H9 (cell line): Measurements from ENCODE around the gene SLC25A25. TPM values are rescaled to one million over a fixed set of nuclear protein-coding genes. Genes with fewer than 3 reads are reported as not detected.

Source experiments
- DNase-seq: peaks from one replicate; pipeline ENCODE4 v3.0.0-alpha.2; 2017
- H2AFZ ChIP-seq: one replicate; pipeline ENCODE4 v1.6.1; 2013; ENCODE audit warnings: mild to moderate bottlenecking, low read length, control low read depth, moderate library complexity
- H2AK5ac ChIP-seq: 2 replicates; pipeline ENCODE4 v1.6.1; 2013; ENCODE audit warnings: low read length, control low read depth, mixed read lengths; ENCODE audit not compliant: insufficient read length
- H2BK120ac ChIP-seq: one replicate; pipeline ENCODE4 v1.6.1; 2013; ENCODE audit warnings: low read depth, mild to moderate bottlenecking, low read length, control low read depth, inconsistent platforms; ENCODE audit not compliant: poor library complexity, severe bottlenecking
- H2BK12ac ChIP-seq: 2 replicates; pipeline ENCODE4 v1.6.1; 2013; ENCODE audit warnings: low read length, control low read depth, mixed read lengths, low read depth; ENCODE audit not compliant: insufficient read length
- H2BK15ac ChIP-seq: 2 replicates; pipeline ENCODE4 v1.6.1; 2013; ENCODE audit warnings: low read depth, low read length, control low read depth
- H2BK20ac ChIP-seq: one replicate; pipeline ENCODE4 v1.6.1; 2013; ENCODE audit warnings: low read depth, mild to moderate bottlenecking, low read length, control low read depth, inconsistent platforms; ENCODE audit not compliant: poor library complexity, severe bottlenecking
- H2BK5ac ChIP-seq: 2 replicates; pipeline ENCODE4 v1.6.1; 2013; ENCODE audit warnings: low read length, control low read depth, mixed read lengths; ENCODE audit not compliant: insufficient read length
- H3K14ac ChIP-seq: 2 replicates; pipeline ENCODE4 v1.6.1; 2013; ENCODE audit warnings: low read length, control low read depth; ENCODE audit not compliant: insufficient read depth
- H3K18ac ChIP-seq: 2 replicates; pipeline ENCODE4 v1.6.1; 2013; ENCODE audit warnings: low read depth, mild to moderate bottlenecking, mixed read lengths, low read length, control low read depth; ENCODE audit not compliant: insufficient read length
- H3K23ac ChIP-seq: 2 replicates; pipeline ENCODE4 v1.6.1; 2013; ENCODE audit warnings: low read length, control low read depth, mixed read lengths, low read depth; ENCODE audit not compliant: insufficient read length
- H3K23me2 ChIP-seq: 2 replicates; pipeline ENCODE4 v1.6.1; 2013; ENCODE audit warnings: low read depth, mild to moderate bottlenecking, mixed read lengths, low read length, control low read depth; ENCODE audit not compliant: insufficient read length, poor library complexity, severe bottlenecking
- H3K27ac ChIP-seq: 2 replicates; pipeline ENCODE4 v1.5.1; 2013; ENCODE audit warnings: low read length, control low read depth, mixed read lengths, low read depth; ENCODE audit not compliant: insufficient read length
- H3K27me3 ChIP-seq: 2 replicates; pipeline ENCODE4 v1.6.1; 2013; ENCODE audit warnings: low read length, control low read depth, inconsistent platforms; ENCODE audit not compliant: insufficient read depth
- H3K4ac ChIP-seq: 2 replicates; pipeline ENCODE4 v1.6.1; 2013; ENCODE audit warnings: low read depth, mild to moderate bottlenecking, control low read depth, inconsistent platforms, low read length, moderate library complexity
- H3K4me1 ChIP-seq: 2 replicates; pipeline ENCODE4 v1.6.1; 2013; ENCODE audit warnings: low read length, control low read depth, inconsistent platforms; ENCODE audit not compliant: insufficient read depth
- H3K4me2 ChIP-seq: 2 replicates; pipeline ENCODE4 v1.6.1; 2013; ENCODE audit warnings: low read length, control low read depth, mixed read lengths; ENCODE audit not compliant: insufficient read length, insufficient read depth
- H3K56ac ChIP-seq: 2 replicates; pipeline ENCODE4 v1.6.1; 2013; ENCODE audit warnings: low read depth, mild to moderate bottlenecking, mixed read lengths, low read length, control low read depth; ENCODE audit not compliant: insufficient read length
- H3K79me1 ChIP-seq: 2 replicates; pipeline ENCODE4 v1.6.1; 2013; ENCODE audit warnings: low read depth, mild to moderate bottlenecking, moderate library complexity, low read length, control low read depth, inconsistent platforms; ENCODE audit not compliant: insufficient read depth, poor library complexity, severe bottlenecking
- H3K79me2 ChIP-seq: 2 replicates; pipeline ENCODE4 v1.6.1; 2013; ENCODE audit warnings: low read length, control low read depth, inconsistent platforms; ENCODE audit not compliant: insufficient read depth
- H3K9ac ChIP-seq: 2 replicates; pipeline ENCODE4 v1.6.1; 2013; ENCODE audit warnings: low read length, control low read depth, mixed read lengths; ENCODE audit not compliant: insufficient read length; ENCODE audit errors: extremely low read depth
- H3K9me3 ChIP-seq: one replicate; pipeline ENCODE4 v1.6.1; 2013; ENCODE audit warnings: low read depth, low read length, inconsistent platforms; ENCODE audit not compliant: control insufficient read depth
- H3T11ph ChIP-seq: one replicate; pipeline ENCODE4 v1.6.1; 2013; ENCODE audit warnings: mild to moderate bottlenecking, low read length, control low read depth, inconsistent platforms
- H4K20me1 ChIP-seq: one replicate; pipeline ENCODE4 v1.6.1; 2013; ENCODE audit not compliant: control insufficient read depth, insufficient read length, insufficient read depth
- H4K5ac ChIP-seq: 2 replicates; pipeline ENCODE4 v1.6.1; 2013; ENCODE audit warnings: low read depth, mild to moderate bottlenecking, mixed read lengths, low read length, control low read depth; ENCODE audit not compliant: insufficient read length
- H4K8ac ChIP-seq: replicated peaks from 2 replicates; pipeline ENCODE4 v1.6.1; 2013; ENCODE audit warnings: low read length, control low read depth, mixed read lengths, low read depth; ENCODE audit not compliant: insufficient read length
- H4K91ac ChIP-seq: 2 replicates; pipeline ENCODE4 v1.6.1; 2013; ENCODE audit warnings: low read depth, mild to moderate bottlenecking, moderate library complexity, mixed read lengths, low read length, control low read depth; ENCODE audit not compliant: insufficient read length
- H3K27ac Mint-ChIP-seq, 3 experiments: 2 replicates in 2 of 3; 3 replicates in 1 of 3; pipeline ENCODE4 v1.8.0; 2020 to 2021; ENCODE audit warnings: mixed read lengths in 3 of 3, mild to moderate bottlenecking in 1 of 3, moderate library complexity in 1 of 3
- H3K27me3 Mint-ChIP-seq: 2 replicates; pipeline ENCODE4 v1.8.0; 2021; ENCODE audit warnings: low read depth, mild to moderate bottlenecking, moderate library complexity, mixed read lengths
- H3K36me3 Mint-ChIP-seq, 3 experiments: 2 replicates in 2 of 3; 3 replicates in 1 of 3; pipeline ENCODE4 v1.8.0; 2020 to 2021; ENCODE audit warnings: low read depth in 3 of 3, mixed read lengths in 3 of 3; ENCODE audit not compliant: insufficient read depth in 1 of 3
- H3K4me1 Mint-ChIP-seq, 2 experiments: 2 replicates each; pipeline ENCODE4 v1.8.0; 2020; ENCODE audit warnings: mixed read lengths in 2 of 2
- H3K4me3 Mint-ChIP-seq, 2 experiments: 2 replicates in 1 of 2; 3 replicates in 1 of 2; pipeline ENCODE4 v1.8.0; 2020 to 2021; ENCODE audit warnings: mild to moderate bottlenecking in 2 of 2, mixed read lengths in 2 of 2, moderate library complexity in 1 of 2
- H3K9me3 Mint-ChIP-seq, 2 experiments: 2 replicates in 1 of 2; 3 replicates in 1 of 2; pipeline ENCODE4 v1.8.0; 2020; ENCODE audit warnings: mild to moderate bottlenecking in 2 of 2, mixed read lengths in 2 of 2, moderate library complexity in 1 of 2
- WGBS: extraction: QIAGEN DNeasy Blood & Tissue Kit; methylation state at CpG from one replicate; pipeline ENCODE4 v1.1.7; 2013; ENCODE audit warnings: missing lambda C conversion rate, low lambda C conversion rate, mixed read lengths; ENCODE audit not compliant: insufficient read length; ENCODE audit errors: extremely low coverage; 5-methylcytosine and 5-hydroxymethylcytosine counted together
- total RNA-seq: library from RNA; stranded (reverse); gene quantifications from 2 replicates; pipeline ENCODE4 v1.2.1, GENCODE V29; 2021
- TF ChIP-seq, protein P1 (sequence below): fragments of 200-600 bp; sonication (generic); conservative IDR thresholded peaks from 3 replicates; pipeline ENCODE4 v1.8.0; 2021; ENCODE audit warnings: antibody characterized with exemption, mild to moderate bottlenecking

SLC25A25 gene
- total RNA-seq, 1 experiment from 2014 or later, result 16.9 TPM

GRCh38 chr9:128057724-128058409 lies 10.2 kb upstream of the SLC25A25 start:
- Histone ChIP-seq H3K4ac (no peak overlapping the region), H4K8ac (no peak overlapping the region), H4K20me1 (no peaks in the 10 kb centered on the region), H3T11ph (no peak overlapping the region), H3K14ac (no peak overlapping the region), H3K23ac (no peak overlapping the region), H4K5ac (no peak overlapping the region), H3K27me3 (no peaks in the 10 kb centered on the region), H3K18ac (no peak overlapping the region), H3K27ac (no peak overlapping the region), H2BK15ac (no peak overlapping the region), H3K4me2 (no peak overlapping the region), H3K9ac (no peak overlapping the region), H3K79me2 (no peaks in the 10 kb centered on the region), H3K23me2 (no peaks in the 10 kb centered on the region), H2BK120ac (no peak overlapping the region), H4K91ac (no peak overlapping the region), H3K9me3 (no peaks in the 10 kb centered on the region), H3K56ac (no peak overlapping the region), H2BK5ac (no peak overlapping the region), H2BK20ac (no peak overlapping the region), H2AK5ac (no peak overlapping the region), H2AFZ (no peak overlapping the region), H3K79me1 (no peaks in the 10 kb centered on the region), H2BK12ac (no peak overlapping the region), H3K4me1 (peaks cover 3% of the 10 kb centered on the region; the same call in 1 of the 2 replicates)
- Mint-ChIP-seq H3K27me3 (no peaks in the 10 kb centered on the region), H3K27ac (peak overlapping the region in 2 of 3 experiments; percentile 11 to 75; a peak in 2 of 7 replicates), H3K4me1 (peaks cover 25 to 34% of the 10 kb centered on the region in 2 experiments), H3K36me3 (peaks cover 0 to 5% (median 0%) of the 10 kb centered on the region in 3 experiments; a peak in 4 of 7 replicates), H3K4me3 (no peak overlapping the region), H3K9me3 (no peaks in the 10 kb centered on the region; a peak in 1 of 5 replicates)
- no peak for DNase-seq
- WGBS, result no CpG with 5 or more reads among the region's 8 CpGs
- TF ChIP-seq, protein P1, sequence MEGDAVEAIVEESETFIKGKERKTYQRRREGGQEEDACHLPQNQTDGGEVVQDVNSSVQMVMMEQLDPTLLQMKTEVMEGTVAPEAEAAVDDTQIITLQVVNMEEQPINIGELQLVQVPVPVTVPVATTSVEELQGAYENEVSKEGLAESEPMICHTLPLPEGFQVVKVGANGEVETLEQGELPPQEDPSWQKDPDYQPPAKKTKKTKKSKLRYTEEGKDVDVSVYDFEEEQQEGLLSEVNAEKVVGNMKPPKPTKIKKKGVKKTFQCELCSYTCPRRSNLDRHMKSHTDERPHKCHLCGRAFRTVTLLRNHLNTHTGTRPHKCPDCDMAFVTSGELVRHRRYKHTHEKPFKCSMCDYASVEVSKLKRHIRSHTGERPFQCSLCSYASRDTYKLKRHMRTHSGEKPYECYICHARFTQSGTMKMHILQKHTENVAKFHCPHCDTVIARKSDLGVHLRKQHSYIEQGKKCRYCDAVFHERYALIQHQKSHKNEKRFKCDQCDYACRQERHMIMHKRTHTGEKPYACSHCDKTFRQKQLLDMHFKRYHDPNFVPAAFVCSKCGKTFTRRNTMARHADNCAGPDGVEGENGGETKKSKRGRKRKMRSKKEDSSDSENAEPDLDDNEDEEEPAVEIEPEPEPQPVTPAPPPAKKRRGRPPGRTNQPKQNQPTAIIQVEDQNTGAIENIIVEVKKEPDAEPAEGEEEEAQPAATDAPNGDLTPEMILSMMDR, result no peak
